Upper lobe of left lung (tissue), 6 donors: ENCODE data around the gene SLC25A22. TPM values are rescaled to one million over a fixed set of nuclear protein-coding genes. Genes with fewer than 3 reads are reported as not detected.

ENCODE experiments used
- ATAC-seq, 2 donors: fragments of 200-7000 bp; cut with Tn5 transposase; one replicate each; pipeline ENCODE4 v1.9.1; 2022; ENCODE audit warnings: mild to moderate bottlenecking in 2 of 2, moderate library complexity in 2 of 2; ENCODE audit not compliant: low FRiP score in 2 of 2
- DNase-seq, 2 donors: peaks; one replicate each; pipeline ENCODE4 v3.0.0-alpha.2; 2019 to 2020
- H3K27ac ChIP-seq, 4 donors: fragments of 200-600 bp; sonication (generic); one replicate each; pipeline ENCODE4 v1.5.1; 2016 to 2019
- H3K27me3 ChIP-seq, 4 donors: fragments of 200-600 bp; sonication (generic); one replicate each; pipeline ENCODE4 v1.5.1; 2017 to 2019
- H3K36me3 ChIP-seq, 4 donors: fragments of 200-600 bp; sonication (generic); one replicate each; pipeline ENCODE4 v1.5.1; 2016 to 2019
- H3K4me1 ChIP-seq, 4 donors: fragments of 200-600 bp; sonication (generic); one replicate each; pipeline ENCODE4 v1.5.1; 2018 to 2019
- H3K4me3 ChIP-seq, 4 donors: fragments of 200-600 bp; sonication (generic); one replicate each; pipeline ENCODE4 v1.5.1; 2017 to 2019; ENCODE audit warnings: mild to moderate bottlenecking in 2 of 4, moderate library complexity in 1 of 4
- H3K9me3 ChIP-seq, 4 donors: fragments of 200-600 bp; sonication (generic); one replicate each; pipeline ENCODE4 v1.5.1; 2018 to 2019
- CTCF ChIP-seq, 6 experiments: fragments of 450-650 bp in 4 of 6; fragments of 200-600 bp in 2 of 6; sonication (generic) in 2 of 6; IDR thresholded peaks; one replicate each; pipeline ENCODE4 v1.5.1; 2016 to 2019; ENCODE audit warnings: antibody characterized with exemption in 6 of 6
- EP300 ChIP-seq, 4 donors: sonication (generic); formaldehyde crosslinking; IDR thresholded peaks; one replicate each; pipeline ENCODE4 v1.5.1; 2017; ENCODE audit warnings: antibody characterized with exemption in 4 of 4, control low read depth in 2 of 4
- POLR2A ChIP-seq, 4 donors: fragments of 450-650 bp; IDR thresholded peaks; one replicate each; pipeline ENCODE4 v1.5.1; 2016 to 2017; ENCODE audit warnings: antibody characterized with exemption in 4 of 4, mild to moderate bottlenecking in 2 of 4
- POLR2AphosphoS5 ChIP-seq, 2 donors: sonication (generic); formaldehyde crosslinking; IDR thresholded peaks; one replicate each; pipeline ENCODE4 v1.5.1; 2017; ENCODE audit warnings: antibody characterized with exemption in 2 of 2
- WGBS, 2 donors: methylation state at CpG; one replicate each; pipeline ENCODE4 v1.1.5; 2017 to 2018; 5-methylcytosine and 5-hydroxymethylcytosine counted together
- total RNA-seq, 6 donors: library from RNA; depleted of rRNA in 4 of 6; stranded (reverse); fragments of >200 nt in 4 of 6; gene quantifications; one replicate each; pipeline versions ENCODE4 v1.1.0 to v1.2.1, GENCODE V29; 2016 to 2021
- donor health status: DM: no; HTN: no; CAD: no; lungs with moderate emphysema.
- donor health status: DM: no; HTN: yes; CAD: no; lungs with severe emphysema.

Gene SLC25A22
- total RNA-seq, 6 donors from 2014 or later: 13.6 to 29.3 (median 22.3) TPM

DNA sequence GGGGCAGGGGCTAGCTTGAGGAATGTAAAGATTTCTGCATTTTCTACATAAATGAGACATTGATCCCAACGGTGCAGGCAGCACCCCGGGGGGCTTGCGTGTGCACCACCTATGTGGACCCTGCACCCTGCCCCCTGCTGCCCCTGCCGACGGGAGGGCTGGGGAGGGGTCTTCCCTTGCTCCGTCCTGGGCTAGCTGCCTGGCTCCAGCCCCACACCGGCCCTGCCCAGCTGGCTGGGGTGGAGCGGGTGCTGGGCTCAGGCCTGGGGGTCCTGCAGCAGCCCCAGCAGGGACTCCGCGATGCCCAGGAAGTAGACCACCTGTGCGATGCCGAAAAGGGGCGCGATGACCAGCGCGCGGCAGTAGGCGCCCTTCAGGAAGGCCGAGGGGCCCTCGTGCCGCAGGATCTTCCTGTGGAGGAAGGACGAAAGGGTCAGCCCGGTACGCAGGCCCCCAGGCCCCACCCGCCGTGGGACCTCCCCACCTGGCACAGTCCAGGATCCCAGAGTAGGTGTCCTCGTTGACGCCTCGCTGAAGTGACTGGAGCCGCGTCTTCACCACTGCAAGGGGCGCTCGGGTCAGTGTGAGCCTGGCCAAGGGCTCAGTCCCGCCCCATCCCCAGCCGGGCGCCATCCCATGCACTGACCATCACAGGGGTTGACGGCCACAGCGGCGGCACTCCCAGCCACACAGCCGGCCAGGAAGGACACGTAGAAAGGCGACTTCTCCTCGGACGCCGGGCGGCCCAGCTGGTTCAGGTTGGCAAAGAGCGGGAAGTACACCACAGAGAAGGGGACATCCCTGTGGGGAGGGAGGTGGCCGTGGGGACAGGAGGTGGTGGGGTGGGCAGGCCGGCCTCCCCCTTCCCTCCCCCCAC lies 6.2 kb downstream of the SLC25A22 start:
- Histone ChIP-seq H3K36me3 (peaks cover 3 to 32% (median 18%) of the 10 kb centered on the region in 4 donors), H3K9me3 (no peaks in the 10 kb centered on the region), H3K27ac (no peak overlapping the region), H3K4me1 (peaks cover 18 to 35% (median 23%) of the 10 kb centered on the region in 4 donors), H3K27me3 (peaks cover 0 to 22% (median 10%) of the 10 kb centered on the region in 4 donors), H3K4me3 (no peak overlapping the region)
- DNase-seq: peak in 1 of 2 donors; percentile 85
- WGBS, 2 donors: 93 to 95% methylated on average over 34 to 40 of the region's 49 CpGs
- ATAC-seq: no peak
- TF ChIP-seq EP300 (IDR thresholded peaks at IDR 0.05) (no peak), POLR2A (IDR thresholded peaks at IDR 0.05) (no peak), POLR2AphosphoS5 (IDR thresholded peaks at IDR 0.05) (no peak), CTCF (IDR thresholded peaks at IDR 0.05) (no peak)

- peak in 1 of 2 donors; percentile 56 for DNase-seq
- TF ChIP-seq POLR2A (IDR thresholded peaks at IDR 0.05): no peak
- no peak for TF ChIP-seq POLR2AphosphoS5 (IDR thresholded peaks at IDR 0.05)
- no peak for TF ChIP-seq EP300 (IDR thresholded peaks at IDR 0.05)
- TF ChIP-seq CTCF (IDR thresholded peaks at IDR 0.05): no peak
- peaks cover 0 to 22% (median 10%) of the 10 kb centered on the region in 4 donors for H3K27me3 ChIP-seq
- peaks cover 11 to 26% (median 15%) of the 10 kb centered on the region in 4 donors for H3K4me1 ChIP-seq
- peaks cover 3 to 32% (median 18%) of the 10 kb centered on the region in 4 donors for H3K36me3 ChIP-seq
- no peak overlapping the region for H3K27ac ChIP-seq
- H3K9me3 ChIP-seq: no peaks in the 10 kb centered on the region
- no peak overlapping the region for H3K4me3 ChIP-seq
- WGBS, 2 donors: 73 to 78% methylated on average over 14 to 17 of the region's 18 CpGs
- ATAC-seq: no peak
Measured at GRCh38 chr11:790721-791564, 7.1 kb downstream of the SLC25A22 start.

DNA sequence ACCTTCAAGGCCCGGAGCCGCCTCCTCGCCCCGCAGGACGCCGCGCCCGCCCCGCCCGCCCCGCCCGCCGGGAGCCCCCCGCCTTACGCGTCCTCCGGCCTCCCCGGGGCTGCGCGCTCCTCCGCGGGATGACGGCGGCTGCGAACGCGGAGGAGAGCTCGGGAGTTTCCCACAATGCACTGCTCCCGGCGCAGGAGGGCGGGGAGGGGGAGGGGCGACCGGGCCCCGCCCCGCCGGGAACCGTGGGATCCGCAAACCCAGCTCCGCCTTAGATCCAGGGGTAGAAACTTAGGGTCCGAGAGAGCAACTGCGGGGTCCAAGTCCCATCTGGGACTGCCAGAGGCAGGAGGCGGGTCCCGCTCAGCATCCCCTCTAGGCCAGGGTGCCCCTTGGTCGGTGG lies 8.1 kb downstream of the SLC25A22 start, which contains the start of gene CEND1:
CEND1 (minus strand) TSS at position 148 of the 400 bp plus-strand sequence. CDS start 1,514 bp downstream, outside the sequence.
- Histone ChIP-seq H3K27me3 (peaks cover 0 to 22% (median 10%) of the 10 kb centered on the region in 4 donors), H3K27ac (no peak within 1 kb of the TSS), H3K4me3 (no peak within 1 kb of the TSS), H3K9me3 (no peaks in the 10 kb centered on the region), H3K36me3 (peaks cover 3 to 32% (median 18%) of the 10 kb centered on the region in 4 donors), H3K4me1 (peaks cover 4 to 16% (median 5%) of the 10 kb centered on the region in 4 donors)
- 17 to 23% methylated on average over 1 to 9 of the region's 44 CpGs for WGBS, 2 donors
- TF ChIP-seq POLR2A (IDR thresholded peaks at IDR 0.05) (no peak), POLR2AphosphoS5 (IDR thresholded peaks at IDR 0.05) (no peak), CTCF (IDR thresholded peaks at IDR 0.05) (no peak), EP300 (IDR thresholded peaks at IDR 0.05) (no peak)
- peak in 1 of 2 donors; percentile 63 for ATAC-seq
- DNase-seq: peak in 1 of 2 donors; percentile 86

- 44% methylated on average over 24 of the region's 31 CpGs; no CpG with 5 or more reads in 1 of the 2 donors for WGBS, 2 donors
- TF ChIP-seq POLR2A (IDR thresholded peaks at IDR 0.05) (no peak), POLR2AphosphoS5 (IDR thresholded peaks at IDR 0.05) (no peak), CTCF (IDR thresholded peaks at IDR 0.05) (no peak), EP300 (IDR thresholded peaks at IDR 0.05) (no peak)
- H3K4me1 ChIP-seq: peaks cover 0 to 9% (median 1%) of the 10 kb centered on the region in 4 donors
- no peak overlapping the region for H3K27ac ChIP-seq
- peak in 1 of 2 donors; percentile 65 for DNase-seq
- H3K9me3 ChIP-seq: no peaks in the 10 kb centered on the region
- ATAC-seq: no peak
- H3K4me3 ChIP-seq: no peak overlapping the region
- H3K36me3 ChIP-seq: peaks cover 3 to 28% (median 18%) of the 10 kb centered on the region in 4 donors
- peaks cover 0 to 22% (median 10%) of the 10 kb centered on the region in 4 donors for H3K27me3 ChIP-seq
Measured at GRCh38 chr11:788953-789940, 8.8 kb downstream of the SLC25A22 start.
